Tibial artery (tissue), 4 donors: ENCODE measurements around the gene AGFG1.

Source experiments
- DNase-seq, 2 donors: peaks; one replicate each; pipeline ENCODE4 v3.0.0-alpha.2; 2019
- H3K27ac ChIP-seq, 2 donors: fragments of 200-600 bp; sonication (generic) in 1 of 2; 1 replicate in 1 of 2; 2 replicates in 1 of 2; pipeline ENCODE4 v1.5.1; 2018 to 2019; ENCODE audit warnings: mild to moderate bottlenecking in 1 of 2
- H3K27me3 ChIP-seq, 2 donors: fragments of 200-600 bp; sonication (generic) in 1 of 2; one replicate each; pipeline versions ENCODE4 v1.5.1 to v1.6.0; 2016 to 2019
- H3K36me3 ChIP-seq, 3 donors: fragments of 200-600 bp; sonication (generic) in 2 of 3; one replicate each; pipeline ENCODE4 v1.5.1; 2016 to 2019; ENCODE audit warnings: mild to moderate bottlenecking in 2 of 3
- H3K4me1 ChIP-seq, 4 donors: fragments of 200-600 bp; sonication (generic) in 2 of 4; 1 replicate in 3 of 4; 2 replicates in 1 of 4; pipeline ENCODE4 v1.5.1; 2016 to 2019
- H3K4me3 ChIP-seq, 2 donors: fragments of 200-600 bp; sonication (generic) in 1 of 2; 1 replicate in 1 of 2; 2 replicates in 1 of 2; pipeline ENCODE4 v1.5.1; 2018 to 2019; ENCODE audit warnings: mild to moderate bottlenecking in 2 of 2
- H3K9me3 ChIP-seq, 3 donors: fragments of 200-600 bp; sonication (generic) in 1 of 3; one replicate each; pipeline ENCODE4 v1.5.1; 2016 to 2019
- CTCF ChIP-seq, 2 experiments: fragments of 200-600 bp in 1 of 2; fragments of 450-650 bp in 1 of 2; IDR thresholded peaks; one replicate each; pipeline ENCODE4 v1.5.1; 2017 to 2019; ENCODE audit warnings: antibody characterized with exemption in 2 of 2, mild to moderate bottlenecking in 1 of 2, moderate library complexity in 1 of 2
- intact Hi-C: fragments of 100-400 bp; cut with DNase I; formaldehyde crosslinking; loops from one replicate; pipeline ENCODE4 v1.15.0; 2023; ENCODE audit warnings: low total_unique reads

Gene AGFG1

GRCh38 chr2:227568852-227569169, 96.9 kb downstream of the AGFG1 start:
- Histone ChIP-seq H3K27ac (no peak overlapping the region), H3K36me3 (no peaks in the 10 kb centered on the region), H3K4me3 (no peak overlapping the region), H3K9me3 (no peaks in the 10 kb centered on the region), H3K4me1 (no peaks in the 10 kb centered on the region), H3K27me3 (no peaks in the 10 kb centered on the region)
- TF ChIP-seq CTCF (IDR thresholded peaks at IDR 0.05), result no peak
- DNase-seq, result no peak
- intact Hi-C loops, result no loop called here

- H3K4me3 ChIP-seq, result no peak overlapping the region
- no peak for TF ChIP-seq CTCF (IDR thresholded peaks at IDR 0.05)
- DNase-seq, result no peak
- no peaks in the 10 kb centered on the region for H3K27me3 ChIP-seq
- H3K36me3 ChIP-seq, result no peaks in the 10 kb centered on the region
- no peaks in the 10 kb centered on the region for H3K4me1 ChIP-seq
- no peak overlapping the region for H3K27ac ChIP-seq
- intact Hi-C loops, result no loop called here
- no peaks in the 10 kb centered on the region for H3K9me3 ChIP-seq
Observed at GRCh38 chr2:227570615-227571014, 98.7 kb downstream of the AGFG1 start.

- Histone ChIP-seq H3K27me3 (no peaks in the 10 kb centered on the region), H3K27ac (no peak overlapping the region), H3K4me1 (no peaks in the 10 kb centered on the region), H3K4me3 (no peak overlapping the region), H3K9me3 (no peaks in the 10 kb centered on the region), H3K36me3 (no peaks in the 10 kb centered on the region)
- intact Hi-C loops, result no loop called here
- no peak for TF ChIP-seq CTCF (IDR thresholded peaks at IDR 0.05)
- DNase-seq, result no peak
Observed at GRCh38 chr2:227576110-227576509, 104.2 kb downstream of the AGFG1 start.

- DNase-seq, result no peak
- H3K36me3 ChIP-seq, result no peaks in the 10 kb centered on the region
- TF ChIP-seq CTCF (IDR thresholded peaks at IDR 0.05), result no peak
- H3K9me3 ChIP-seq, result no peaks in the 10 kb centered on the region
- intact Hi-C loops, result no loop called here
- no peak overlapping the region for H3K27ac ChIP-seq
- H3K27me3 ChIP-seq, result no peaks in the 10 kb centered on the region
- no peaks in the 10 kb centered on the region for H3K4me1 ChIP-seq
- H3K4me3 ChIP-seq, result no peak overlapping the region
Observed at GRCh38 chr2:227576812-227577211, 104.9 kb downstream of the AGFG1 start.

- H3K27me3 ChIP-seq, result no peaks in the 10 kb centered on the region
- peaks cover 0 to 6% (median 5%) of the 10 kb centered on the region in 3 donors for H3K9me3 ChIP-seq
- intact Hi-C loops, result no loop called here
- no peaks in the 10 kb centered on the region for H3K36me3 ChIP-seq
- no peak for TF ChIP-seq CTCF (IDR thresholded peaks at IDR 0.05)
- H3K27ac ChIP-seq, result no peak overlapping the region
- no peaks in the 10 kb centered on the region for H3K4me1 ChIP-seq
- no peak overlapping the region for H3K4me3 ChIP-seq
- no peak for DNase-seq
Observed at GRCh38 chr2:227577555-227577954, 105.6 kb downstream of the AGFG1 start.

GRCh38 chr2:227578642-227579041, 106.7 kb downstream of the AGFG1 start:
- H3K4me1 ChIP-seq, result no peaks in the 10 kb centered on the region
- TF ChIP-seq CTCF (IDR thresholded peaks at IDR 0.05), result no peak
- no peak overlapping the region for H3K27ac ChIP-seq
- H3K27me3 ChIP-seq, result no peaks in the 10 kb centered on the region
- H3K4me3 ChIP-seq, result no peak overlapping the region
- intact Hi-C loops, result no loop called here
- no peak for DNase-seq
- no peaks in the 10 kb centered on the region for H3K36me3 ChIP-seq
- H3K9me3 ChIP-seq, result peaks cover 0 to 15% (median 13%) of the 10 kb centered on the region in 3 donors
